Measurements from ENCODE around the gene GRHL1. TPM values are rescaled to one million over a fixed set of nuclear protein-coding genes. Genes with fewer than 3 reads are reported as not detected.

Gene GRHL1
- total and polyA plus RNA-seq, 4 donors, result 3.6 to 13.7 (median 6.1) TPM

DNA sequence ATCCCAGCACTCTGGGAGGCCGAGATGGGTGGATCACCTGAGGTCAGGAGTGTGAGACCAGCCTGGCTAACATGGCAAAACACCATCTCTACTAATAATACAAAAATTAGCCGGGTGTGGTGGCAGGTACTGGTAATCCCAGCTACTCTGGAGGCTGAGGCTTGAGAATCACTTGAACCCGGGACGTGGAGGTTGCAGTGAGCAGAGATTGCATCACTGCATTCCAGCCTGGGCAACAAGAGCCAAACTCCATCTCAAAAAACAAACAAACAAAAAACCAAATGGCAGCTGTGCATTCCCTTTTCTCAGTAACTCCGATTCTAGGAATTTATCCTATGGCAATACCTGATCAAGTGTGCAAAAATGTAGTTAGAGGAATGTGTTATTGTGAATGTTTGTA lies 4.7 kb upstream of the GRHL1 start:
- Histone ChIP-seq H3K4me3 (ENCODE audit: low read depth in 1 of 3, low read length in 3 of 3) (no peak overlapping the region), H3K9ac (ENCODE audit: low read depth in 1 of 2, low read length in 2 of 2) (no peak overlapping the region), H3K27me3 (ENCODE audit: control insufficient read depth in 4 of 4, insufficient read depth in 4 of 4, low read length in 3 of 4) (no peaks in the 10 kb centered on the region), H3K4me1 (ENCODE audit: control insufficient read depth in 4 of 4, insufficient read depth in 4 of 4, low read length in 3 of 4) (peaks cover 0 to 3% (median 0%) of the 10 kb centered on the region in 4 donors), H3K36me3 (ENCODE audit: control insufficient read depth in 4 of 4, insufficient read depth in 3 of 4, low read depth in 1 of 4, low read length in 3 of 4) (no peaks in the 10 kb centered on the region), H3K27ac (ENCODE audit: low read depth in 1 of 2, low read length in 2 of 2) (no peak overlapping the region), H3K9me3 (ENCODE audit: control insufficient read depth in 4 of 4, low read length in 3 of 4) (no peaks in the 10 kb centered on the region)
- no peak for DNase-seq (ENCODE audit: low spot score)
- 73% methylated on average over 5 of the region's 5 CpGs for WGBS
- no peak for TF ChIP-seq EGR1 (IDR thresholded peaks at IDR 0.05; ENCODE audit: low read depth in 2 of 2)
- TF ChIP-seq HNF4G (IDR thresholded peaks at IDR 0.05), result no peak
- TF ChIP-seq FOXA2 (IDR thresholded peaks at IDR 0.05), result no peak
- TF ChIP-seq, protein P1, sequence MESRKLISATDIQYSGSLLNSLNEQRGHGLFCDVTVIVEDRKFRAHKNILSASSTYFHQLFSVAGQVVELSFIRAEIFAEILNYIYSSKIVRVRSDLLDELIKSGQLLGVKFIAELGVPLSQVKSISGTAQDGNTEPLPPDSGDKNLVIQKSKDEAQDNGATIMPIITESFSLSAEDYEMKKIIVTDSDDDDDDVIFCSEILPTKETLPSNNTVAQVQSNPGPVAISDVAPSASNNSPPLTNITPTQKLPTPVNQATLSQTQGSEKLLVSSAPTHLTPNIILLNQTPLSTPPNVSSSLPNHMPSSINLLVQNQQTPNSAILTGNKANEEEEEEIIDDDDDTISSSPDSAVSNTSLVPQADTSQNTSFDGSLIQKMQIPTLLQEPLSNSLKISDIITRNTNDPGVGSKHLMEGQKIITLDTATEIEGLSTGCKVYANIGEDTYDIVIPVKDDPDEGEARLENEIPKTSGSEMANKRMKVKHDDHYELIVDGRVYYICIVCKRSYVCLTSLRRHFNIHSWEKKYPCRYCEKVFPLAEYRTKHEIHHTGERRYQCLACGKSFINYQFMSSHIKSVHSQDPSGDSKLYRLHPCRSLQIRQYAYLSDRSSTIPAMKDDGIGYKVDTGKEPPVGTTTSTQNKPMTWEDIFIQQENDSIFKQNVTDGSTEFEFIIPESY (IDR thresholded peaks at IDR 0.05), result no peak
- TF ChIP-seq TAF1 (conservative IDR thresholded peaks at IDR 0.05), result no peak
- no peak for TF ChIP-seq FOXA1 (IDR thresholded peaks at IDR 0.05)
- no peak for TF ChIP-seq NR2F2 (IDR thresholded peaks at IDR 0.05)
- TF ChIP-seq RAD21 (IDR thresholded peaks at IDR 0.05), result no peak
- TF ChIP-seq, protein P2, sequence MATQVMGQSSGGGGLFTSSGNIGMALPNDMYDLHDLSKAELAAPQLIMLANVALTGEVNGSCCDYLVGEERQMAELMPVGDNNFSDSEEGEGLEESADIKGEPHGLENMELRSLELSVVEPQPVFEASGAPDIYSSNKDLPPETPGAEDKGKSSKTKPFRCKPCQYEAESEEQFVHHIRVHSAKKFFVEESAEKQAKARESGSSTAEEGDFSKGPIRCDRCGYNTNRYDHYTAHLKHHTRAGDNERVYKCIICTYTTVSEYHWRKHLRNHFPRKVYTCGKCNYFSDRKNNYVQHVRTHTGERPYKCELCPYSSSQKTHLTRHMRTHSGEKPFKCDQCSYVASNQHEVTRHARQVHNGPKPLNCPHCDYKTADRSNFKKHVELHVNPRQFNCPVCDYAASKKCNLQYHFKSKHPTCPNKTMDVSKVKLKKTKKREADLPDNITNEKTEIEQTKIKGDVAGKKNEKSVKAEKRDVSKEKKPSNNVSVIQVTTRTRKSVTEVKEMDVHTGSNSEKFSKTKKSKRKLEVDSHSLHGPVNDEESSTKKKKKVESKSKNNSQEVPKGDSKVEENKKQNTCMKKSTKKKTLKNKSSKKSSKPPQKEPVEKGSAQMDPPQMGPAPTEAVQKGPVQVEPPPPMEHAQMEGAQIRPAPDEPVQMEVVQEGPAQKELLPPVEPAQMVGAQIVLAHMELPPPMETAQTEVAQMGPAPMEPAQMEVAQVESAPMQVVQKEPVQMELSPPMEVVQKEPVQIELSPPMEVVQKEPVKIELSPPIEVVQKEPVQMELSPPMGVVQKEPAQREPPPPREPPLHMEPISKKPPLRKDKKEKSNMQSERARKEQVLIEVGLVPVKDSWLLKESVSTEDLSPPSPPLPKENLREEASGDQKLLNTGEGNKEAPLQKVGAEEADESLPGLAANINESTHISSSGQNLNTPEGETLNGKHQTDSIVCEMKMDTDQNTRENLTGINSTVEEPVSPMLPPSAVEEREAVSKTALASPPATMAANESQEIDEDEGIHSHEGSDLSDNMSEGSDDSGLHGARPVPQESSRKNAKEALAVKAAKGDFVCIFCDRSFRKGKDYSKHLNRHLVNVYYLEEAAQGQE (IDR thresholded peaks at IDR 0.05), result no peak

DNA sequence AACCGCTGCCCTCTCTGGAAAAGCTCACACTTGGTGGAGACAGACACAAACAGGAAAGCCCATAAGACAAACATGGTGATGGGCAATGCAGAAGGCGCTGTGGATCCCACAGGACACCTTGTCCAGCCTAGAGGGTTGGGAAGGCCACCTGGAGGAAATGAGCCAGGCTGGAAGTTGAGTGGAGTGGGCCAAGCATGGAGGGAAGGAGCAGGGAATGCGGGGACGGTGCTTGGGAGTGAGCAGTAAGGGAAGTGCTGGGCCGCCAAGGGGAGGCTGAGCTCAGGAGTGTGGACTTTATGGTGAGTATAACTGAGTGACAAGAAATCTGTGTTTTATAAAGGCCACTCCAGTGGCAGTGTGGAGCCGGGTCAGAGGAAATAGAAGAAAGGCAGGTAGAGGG lies 2.8 kb upstream of the GRHL1 start:
- Histone ChIP-seq H3K36me3 (ENCODE audit: control insufficient read depth in 4 of 4, insufficient read depth in 3 of 4, low read depth in 1 of 4, low read length in 3 of 4) (no peaks in the 10 kb centered on the region), H3K9me3 (ENCODE audit: control insufficient read depth in 4 of 4, low read length in 3 of 4) (no peaks in the 10 kb centered on the region), H3K9ac (ENCODE audit: low read depth in 1 of 2, low read length in 2 of 2) (no peak overlapping the region), H3K27ac (ENCODE audit: low read depth in 1 of 2, low read length in 2 of 2) (no peak overlapping the region), H3K27me3 (ENCODE audit: control insufficient read depth in 4 of 4, insufficient read depth in 4 of 4, low read length in 3 of 4) (no peaks in the 10 kb centered on the region), H3K4me1 (ENCODE audit: control insufficient read depth in 4 of 4, insufficient read depth in 4 of 4, low read length in 3 of 4) (peaks cover 0 to 15% (median 7%) of the 10 kb centered on the region in 4 donors), H3K4me3 (ENCODE audit: low read depth in 1 of 3, low read length in 3 of 3) (no peak overlapping the region)
- no peak for DNase-seq (ENCODE audit: low spot score)
- WGBS, result 80% methylated on average over 6 of the region's 6 CpGs
- TF ChIP-seq HNF4A (conservative IDR thresholded peaks at IDR 0.05) (no peak), FOXA1 (IDR thresholded peaks at IDR 0.05) (no peak), RAD21 (IDR thresholded peaks at IDR 0.05) (no peak), FOXA2 (IDR thresholded peaks at IDR 0.05) (no peak), NR2F2 (IDR thresholded peaks at IDR 0.05) (no peak), TAF1 (conservative IDR thresholded peaks at IDR 0.05) (no peak), GABPA (IDR thresholded peaks at IDR 0.05 in 1 of 2, conservative IDR thresholded peaks at IDR 0.05 in 1 of 2) (no peak), EGR1 (IDR thresholded peaks at IDR 0.05; ENCODE audit: low read depth in 2 of 2) (no peak), RXRA (IDR thresholded peaks at IDR 0.05) (no peak), HNF4G (IDR thresholded peaks at IDR 0.05) (no peak), JUND (IDR thresholded peaks at IDR 0.05) (no peak)
- TF ChIP-seq, protein P1 (IDR thresholded peaks at IDR 0.05), result no peak
- TF ChIP-seq, protein P3, sequence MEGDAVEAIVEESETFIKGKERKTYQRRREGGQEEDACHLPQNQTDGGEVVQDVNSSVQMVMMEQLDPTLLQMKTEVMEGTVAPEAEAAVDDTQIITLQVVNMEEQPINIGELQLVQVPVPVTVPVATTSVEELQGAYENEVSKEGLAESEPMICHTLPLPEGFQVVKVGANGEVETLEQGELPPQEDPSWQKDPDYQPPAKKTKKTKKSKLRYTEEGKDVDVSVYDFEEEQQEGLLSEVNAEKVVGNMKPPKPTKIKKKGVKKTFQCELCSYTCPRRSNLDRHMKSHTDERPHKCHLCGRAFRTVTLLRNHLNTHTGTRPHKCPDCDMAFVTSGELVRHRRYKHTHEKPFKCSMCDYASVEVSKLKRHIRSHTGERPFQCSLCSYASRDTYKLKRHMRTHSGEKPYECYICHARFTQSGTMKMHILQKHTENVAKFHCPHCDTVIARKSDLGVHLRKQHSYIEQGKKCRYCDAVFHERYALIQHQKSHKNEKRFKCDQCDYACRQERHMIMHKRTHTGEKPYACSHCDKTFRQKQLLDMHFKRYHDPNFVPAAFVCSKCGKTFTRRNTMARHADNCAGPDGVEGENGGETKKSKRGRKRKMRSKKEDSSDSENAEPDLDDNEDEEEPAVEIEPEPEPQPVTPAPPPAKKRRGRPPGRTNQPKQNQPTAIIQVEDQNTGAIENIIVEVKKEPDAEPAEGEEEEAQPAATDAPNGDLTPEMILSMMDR (IDR thresholded peaks at IDR 0.05; ENCODE audit: low read depth, low read length, missing input control), result no peak
- TF ChIP-seq, protein P2 (IDR thresholded peaks at IDR 0.05), result no peak
- TF ChIP-seq, protein P4, sequence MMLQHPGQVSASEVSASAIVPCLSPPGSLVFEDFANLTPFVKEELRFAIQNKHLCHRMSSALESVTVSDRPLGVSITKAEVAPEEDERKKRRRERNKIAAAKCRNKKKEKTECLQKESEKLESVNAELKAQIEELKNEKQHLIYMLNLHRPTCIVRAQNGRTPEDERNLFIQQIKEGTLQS (IDR thresholded peaks at IDR 0.05), result no peak
- TF ChIP-seq, protein P5, sequence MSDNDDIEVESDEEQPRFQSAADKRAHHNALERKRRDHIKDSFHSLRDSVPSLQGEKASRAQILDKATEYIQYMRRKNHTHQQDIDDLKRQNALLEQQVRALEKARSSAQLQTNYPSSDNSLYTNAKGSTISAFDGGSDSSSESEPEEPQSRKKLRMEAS (IDR thresholded peaks at IDR 0.05), result no peak

Data from liver (tissue), 9 donors.